IPS-20b (cell line): Measurements from ENCODE around the gene RASAL1.
"Not testable (repeated sequence)": the region's sequence is repeated elsewhere in the genome, so short reads cannot be mapped to it uniquely, and the experiment has no call there.

Source experiments
- H3K27ac ChIP-seq: one replicate; pipeline ENCODE4 v1.5.1; 2013; ENCODE audit warnings: low read length
- H3K27me3 ChIP-seq: 2 replicates; pipeline ENCODE4 v1.6.1; 2013; ENCODE audit warnings: mild to moderate bottlenecking, low read length, inconsistent platforms; ENCODE audit not compliant: insufficient read depth
- H3K36me3 ChIP-seq: 2 replicates; pipeline ENCODE4 v1.6.1; 2013; ENCODE audit warnings: low read depth, mild to moderate bottlenecking, inconsistent platforms, low read length, moderate library complexity; ENCODE audit not compliant: insufficient read depth
- H3K4me1 ChIP-seq: 2 replicates; pipeline ENCODE4 v1.6.1; 2013; ENCODE audit warnings: mild to moderate bottlenecking, control low read depth, inconsistent platforms, low read length, moderate library complexity; ENCODE audit not compliant: insufficient read depth
- H3K4me3 ChIP-seq: 2 replicates; pipeline ENCODE4 v1.5.1; 2013; ENCODE audit warnings: mild to moderate bottlenecking, low read length, inconsistent platforms
- H3K9ac ChIP-seq: 2 replicates; pipeline ENCODE4 v1.6.1; 2013; ENCODE audit warnings: low read depth, mild to moderate bottlenecking, inconsistent platforms, low read length, moderate library complexity
- H3K9me3 ChIP-seq: 2 replicates; pipeline ENCODE4 v1.6.1; 2013; ENCODE audit warnings: mild to moderate bottlenecking, low read depth, low read length, inconsistent platforms; ENCODE audit not compliant: insufficient read depth

RASAL1 gene

DNA sequence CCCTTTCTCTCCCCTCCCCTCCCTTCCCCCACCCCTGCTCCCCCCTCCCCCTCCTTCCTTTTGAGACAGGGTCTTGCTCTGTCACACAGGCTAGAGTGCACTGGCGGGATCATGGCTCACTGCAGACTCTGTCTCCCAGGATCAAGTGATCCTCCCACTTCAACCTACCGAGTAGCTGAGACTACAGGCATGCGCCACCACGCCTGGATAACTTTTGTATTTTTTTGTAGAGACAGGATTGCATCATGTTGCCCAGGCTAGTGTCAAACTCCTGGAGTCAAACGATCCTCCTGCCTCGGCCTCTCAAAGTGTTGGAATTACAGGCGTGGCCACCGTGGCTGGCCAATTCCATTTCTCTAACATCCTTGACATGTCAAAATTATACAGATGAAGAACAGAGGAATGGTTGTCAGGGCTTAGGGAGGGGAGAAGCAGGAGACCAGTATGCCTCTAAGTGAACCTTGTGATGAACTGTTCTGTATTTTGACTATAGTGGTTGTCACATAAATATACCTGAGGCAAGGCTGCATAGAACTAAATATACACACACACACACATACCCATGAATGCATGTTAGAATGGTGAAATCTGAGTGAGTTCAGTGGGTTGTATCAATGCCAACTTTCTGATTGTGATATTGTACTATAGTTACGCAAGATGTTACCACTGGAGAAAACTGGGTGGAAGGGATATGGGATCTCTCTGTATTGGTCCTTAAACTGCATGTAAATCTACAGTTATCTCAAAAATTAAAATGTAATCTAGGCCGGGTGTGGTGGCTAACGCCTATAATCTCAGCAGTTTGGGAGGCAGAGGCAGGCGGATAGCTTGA is 10.4 kb upstream of the RASAL1 start:
- no peak overlapping the region for H3K9ac ChIP-seq

GRCh38 chr12:113144806-113145205 is 9.2 kb upstream of the RASAL1 start:
- peaks cover under 1% of the 10 kb centered on the region; the same call in 1 of the 2 replicates for H3K27me3 ChIP-seq
- no peak overlapping the region for H3K27ac ChIP-seq
- no peak overlapping the region for H3K4me3 ChIP-seq
- H3K4me1 ChIP-seq = peaks cover 9% of the 10 kb centered on the region
- H3K9me3 ChIP-seq = no peaks in the 10 kb centered on the region
- no peaks in the 10 kb centered on the region for H3K36me3 ChIP-seq
- no peak overlapping the region for H3K9ac ChIP-seq

More for the DNA sequence above, 10.4 kb upstream of the RASAL1 start:
- no peak overlapping the region for H3K27ac ChIP-seq
- no peaks in the 10 kb centered on the region for H3K9me3 ChIP-seq
- H3K4me1 ChIP-seq = peaks cover 10% of the 10 kb centered on the region
- peaks cover 10% of the 10 kb centered on the region for H3K27me3 ChIP-seq
- H3K36me3 ChIP-seq = no peaks in the 10 kb centered on the region
- H3K4me3 ChIP-seq = no peak overlapping the region

- no peaks in the 10 kb centered on the region for H3K27me3 ChIP-seq
- H3K9ac ChIP-seq = no peak overlapping the region
- no peak overlapping the region for H3K27ac ChIP-seq
These were observed 8.4 kb upstream of the RASAL1 start for GRCh38 chr12:113143959-113144358.

DNA sequence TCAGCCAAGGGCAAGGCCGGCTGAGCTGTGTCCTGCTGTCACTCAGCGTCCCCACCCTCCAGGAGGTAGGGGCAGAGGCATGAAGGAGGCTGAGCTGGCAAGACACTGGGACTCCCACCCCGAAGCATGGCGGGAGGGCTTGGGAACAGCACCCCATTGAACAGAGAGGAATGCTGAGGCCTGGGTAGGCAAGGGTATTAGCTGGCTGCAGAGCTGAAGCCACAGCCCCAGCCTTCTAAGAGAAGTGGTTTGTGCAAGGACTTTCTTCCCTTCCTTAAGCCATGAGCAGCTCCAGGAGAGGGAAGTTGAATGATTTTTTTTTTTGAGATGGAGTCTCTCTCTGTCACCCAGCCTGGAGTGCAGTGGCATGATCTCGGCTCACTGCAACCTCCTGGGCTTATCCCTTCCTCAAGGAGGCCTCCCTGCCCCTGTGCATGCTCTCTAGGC is 7.3 kb upstream of the RASAL1 start:
- Histone ChIP-seq H3K9me3 (no peaks in the 10 kb centered on the region), H3K9ac (no peak overlapping the region), H3K36me3 (no peaks in the 10 kb centered on the region), H3K4me3 (no peak overlapping the region), H3K4me1 (peaks cover 2% of the 10 kb centered on the region; the same call in 1 of the 2 replicates), H3K27ac (no peak overlapping the region), H3K27me3 (no peaks in the 10 kb centered on the region)

More at GRCh38 chr12:113143959-113144358, 8.4 kb upstream of the RASAL1 start:
- Histone ChIP-seq H3K9me3 (no peaks in the 10 kb centered on the region), H3K4me3 (no peak overlapping the region), H3K36me3 (no peaks in the 10 kb centered on the region), H3K4me1 (peaks cover 2% of the 10 kb centered on the region; the same call in 1 of the 2 replicates)

DNA sequence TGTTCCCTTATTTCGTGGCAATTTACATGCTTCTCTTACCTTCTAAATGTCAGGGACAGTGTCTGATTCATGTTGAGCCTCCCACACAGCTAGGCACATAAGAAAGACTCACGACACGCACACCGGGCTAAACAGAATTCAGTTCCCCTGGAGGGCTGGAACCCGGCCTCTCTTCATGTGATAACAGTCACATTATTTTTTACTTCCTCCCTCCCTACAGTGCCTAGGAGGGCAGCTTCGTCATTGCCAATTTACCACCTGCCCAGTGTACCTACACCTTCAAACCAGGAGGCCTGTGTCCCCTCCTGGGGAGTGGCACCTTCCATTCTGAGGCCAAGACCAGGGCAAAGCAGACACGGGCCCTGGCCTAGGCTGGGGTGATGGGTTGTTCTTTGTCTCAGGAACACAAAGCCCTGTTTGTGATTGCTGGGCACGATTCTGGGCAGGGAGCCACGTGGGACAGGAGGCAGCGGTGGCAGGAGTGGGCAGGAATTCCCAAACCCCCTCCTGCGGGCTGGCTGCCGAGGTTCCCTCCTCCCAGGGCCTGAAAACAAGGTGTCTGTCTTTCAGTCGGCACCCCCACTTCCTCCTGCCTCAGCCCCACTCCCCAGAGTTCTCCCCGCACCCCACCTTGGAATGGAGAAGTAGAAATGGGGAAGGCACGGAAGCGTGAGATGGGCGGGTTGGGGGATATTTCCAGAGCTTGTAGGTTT is 6.8 kb upstream of the RASAL1 start:
- Histone ChIP-seq H3K9ac (no peak overlapping the region), H3K27ac (no peak overlapping the region), H3K4me3 (no peak overlapping the region), H3K27me3 (no peaks in the 10 kb centered on the region), H3K4me1 (peaks cover 2% of the 10 kb centered on the region; the same call in 1 of the 2 replicates), H3K9me3 (no peaks in the 10 kb centered on the region), H3K36me3 (no peaks in the 10 kb centered on the region)

GRCh38 chr12:113141716-113142115 is 6.2 kb upstream of the RASAL1 start:
- H3K9ac ChIP-seq, H3K4me1 ChIP-seq, H3K27me3 ChIP-seq, H3K4me3 ChIP-seq, H3K9me3 ChIP-seq, H3K36me3 ChIP-seq, H3K27ac ChIP-seq: not testable (repeated sequence)

DNA sequence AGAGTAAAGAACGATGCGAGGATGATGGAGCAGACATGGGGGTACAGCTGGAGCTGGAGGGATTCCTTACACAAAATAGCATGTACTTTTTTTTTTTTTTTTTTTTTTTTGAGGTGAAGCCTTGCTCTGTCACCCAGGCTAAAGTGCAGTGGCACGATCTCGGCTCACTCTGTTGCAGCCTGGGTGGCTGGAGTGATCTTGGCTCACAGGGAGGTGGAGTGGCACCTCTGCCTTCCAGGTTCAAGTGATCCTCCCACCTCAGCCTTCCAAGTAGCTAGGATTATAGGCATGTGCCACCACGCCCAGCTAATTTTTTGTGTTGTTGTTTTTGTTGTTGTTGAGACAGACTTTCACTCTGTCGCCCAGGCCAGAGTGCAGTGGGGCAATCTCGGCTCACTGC is 5.1 kb upstream of the RASAL1 start:
- Histone ChIP-seq H3K9me3 (no peaks in the 10 kb centered on the region), H3K9ac (no peak overlapping the region), H3K36me3 (no peaks in the 10 kb centered on the region), H3K27ac (no peak overlapping the region), H3K27me3 (peaks cover 11% of the 10 kb centered on the region), H3K4me1 (peaks cover 2% of the 10 kb centered on the region; the same call in 1 of the 2 replicates), H3K4me3 (no peak overlapping the region)

DNA sequence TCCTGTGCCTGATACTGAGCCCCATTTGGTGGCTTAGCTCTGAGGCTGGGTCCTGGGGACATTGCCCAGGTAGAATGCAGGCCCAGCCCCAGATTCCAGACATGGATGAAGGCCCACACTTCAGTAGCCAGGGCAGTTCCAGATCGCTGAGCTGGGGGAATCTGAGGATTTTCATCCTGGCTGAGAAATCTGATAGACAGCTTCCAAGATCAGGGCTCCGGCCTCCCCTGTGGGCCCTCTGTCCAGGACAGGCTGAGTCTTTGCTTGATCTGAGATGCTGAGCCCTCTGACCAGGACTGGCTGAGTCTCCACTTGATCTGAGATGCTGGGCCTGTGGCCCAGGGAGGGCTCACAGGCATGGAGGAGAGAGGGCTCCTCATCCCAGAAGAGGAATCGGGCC is 3.3 kb upstream of the RASAL1 start:
- peaks cover 28% of the 10 kb centered on the region for H3K27me3 ChIP-seq
- no peak overlapping the region for H3K9ac ChIP-seq
- H3K9me3 ChIP-seq = no peaks in the 10 kb centered on the region
- no peak overlapping the region for H3K27ac ChIP-seq
- no peaks in the 10 kb centered on the region for H3K36me3 ChIP-seq
- no peak overlapping the region for H3K4me3 ChIP-seq
- no peaks in the 10 kb centered on the region for H3K4me1 ChIP-seq

- no peak overlapping the region for H3K4me3 ChIP-seq
- H3K27me3 ChIP-seq = peaks cover 32% of the 10 kb centered on the region
- H3K9ac ChIP-seq = no peak overlapping the region
- H3K36me3 ChIP-seq = no peaks in the 10 kb centered on the region
- no peak overlapping the region for H3K27ac ChIP-seq
- H3K9me3 ChIP-seq = no peaks in the 10 kb centered on the region
- no peaks in the 10 kb centered on the region for H3K4me1 ChIP-seq
These were observed 2.6 kb upstream of the RASAL1 start for GRCh38 chr12:113137861-113138783.

GRCh38 chr12:113136990-113137511 is 1.5 kb upstream of the RASAL1 start:
- Histone ChIP-seq H3K27me3 (peaks cover 32% of the 10 kb centered on the region), H3K9me3 (no peaks in the 10 kb centered on the region), H3K9ac (no peak overlapping the region), H3K4me1 (no peaks in the 10 kb centered on the region), H3K4me3 (no peak overlapping the region), H3K36me3 (no peaks in the 10 kb centered on the region), H3K27ac (no peak overlapping the region)
